Measurements from ENCODE around the gene GTF3C1. TPM values are rescaled to one million over a fixed set of nuclear protein-coding genes. Genes with fewer than 3 reads are reported as not detected.
A peak's percentile ranks its signal among the peaks of the same experiment; 100 is the strongest.
"Not testable (repeated sequence)": the region's sequence is repeated elsewhere in the genome, so short reads cannot be mapped to it uniquely, and the experiment has no call there.

Gene GTF3C1
- total RNA-seq, 4 donors from 2014 or later: 129 to 276 (median 181) TPM

- Histone ChIP-seq H3K4me3 (no peak overlapping the region), H3K4me1 (peaks cover 17% of the 10 kb centered on the region), H3K36me3 (peaks cover 7% of the 10 kb centered on the region), H3K27ac (no peak overlapping the region), H3K27me3 (no peaks in the 10 kb centered on the region), H3K9me3 (no peaks in the 10 kb centered on the region)
- 84% methylated on average over 6 of the region's 6 CpGs for WGBS
- TF ChIP-seq EP300 (IDR thresholded peaks at IDR 0.05) (no peak), POLR2AphosphoS5 (IDR thresholded peaks at IDR 0.05) (no peak), CTCF (IDR thresholded peaks at IDR 0.05) (no peak)
- no peak for DNase-seq (ENCODE audit: low spot score in 2 of 2)
Measured at GRCh38 chr16:27572711-27573110, 23.0 kb upstream of the GTF3C1 start.

- peaks cover 17% of the 10 kb centered on the region for H3K4me1 ChIP-seq
- H3K36me3 ChIP-seq: peaks cover 7% of the 10 kb centered on the region
- no peaks in the 10 kb centered on the region for H3K9me3 ChIP-seq
- H3K27me3 ChIP-seq: no peaks in the 10 kb centered on the region
- TF ChIP-seq POLR2AphosphoS5 (IDR thresholded peaks at IDR 0.05): no peak
- TF ChIP-seq EP300 (IDR thresholded peaks at IDR 0.05): no peak
- TF ChIP-seq CTCF (IDR thresholded peaks at IDR 0.05): no peak
- 73% methylated on average over 8 of the region's 8 CpGs for WGBS
- no peak overlapping the region for H3K4me3 ChIP-seq
- peak overlapping the region; percentile 24 for H3K27ac ChIP-seq
- no peak for DNase-seq (ENCODE audit: low spot score in 2 of 2)
Measured at GRCh38 chr16:27571433-27572326, 22.0 kb upstream of the GTF3C1 start.

- not testable (repeated sequence) for DNase-seq (ENCODE audit: low spot score in 2 of 2)
Measured at GRCh38 chr16:27570986-27571385, 21.3 kb upstream of the GTF3C1 start.

GRCh38 chr16:27568077-27568476 lies 18.4 kb upstream of the GTF3C1 start:
- no peak overlapping the region for H3K4me3 ChIP-seq
- H3K9me3 ChIP-seq: no peaks in the 10 kb centered on the region
- H3K27ac ChIP-seq: no peak overlapping the region
- no peaks in the 10 kb centered on the region for H3K27me3 ChIP-seq
- 87% methylated on average over 4 of the region's 4 CpGs for WGBS
- no peaks in the 10 kb centered on the region for H3K36me3 ChIP-seq
- DNase-seq (ENCODE audit: low spot score in 2 of 2): no peak
- no peak for TF ChIP-seq EP300 (IDR thresholded peaks at IDR 0.05)
- TF ChIP-seq POLR2AphosphoS5 (IDR thresholded peaks at IDR 0.05): no peak
- TF ChIP-seq CTCF (IDR thresholded peaks at IDR 0.05): no peak
- no peak for TF ChIP-seq POLR2A (IDR thresholded peaks at IDR 0.05)
- H3K4me1 ChIP-seq: peaks cover 17% of the 10 kb centered on the region

More at GRCh38 chr16:27570986-27571385, 21.3 kb upstream of the GTF3C1 start:
- H3K9me3 ChIP-seq, H3K36me3 ChIP-seq, H3K27me3 ChIP-seq, H3K27ac ChIP-seq, H3K4me3 ChIP-seq: not testable (repeated sequence)
- peaks cover 17% of the 10 kb centered on the region for H3K4me1 ChIP-seq
- 94% methylated on average over 8 of the region's 8 CpGs for WGBS

GRCh38 chr16:27566417-27566816 lies 16.7 kb upstream of the GTF3C1 start:
- peaks cover under 1% of the 10 kb centered on the region for H3K4me1 ChIP-seq
- no peaks in the 10 kb centered on the region for H3K36me3 ChIP-seq
- H3K27ac ChIP-seq: no peak overlapping the region
- TF ChIP-seq POLR2A (IDR thresholded peaks at IDR 0.05): no peak
- no peak for TF ChIP-seq CTCF (IDR thresholded peaks at IDR 0.05)
- TF ChIP-seq EP300 (IDR thresholded peaks at IDR 0.05): no peak
- no peak for TF ChIP-seq POLR2AphosphoS5 (IDR thresholded peaks at IDR 0.05)
- H3K9me3 ChIP-seq: no peaks in the 10 kb centered on the region
- WGBS: 77% methylated on average over 6 of the region's 6 CpGs
- DNase-seq (ENCODE audit: low spot score in 2 of 2): no peak
- H3K27me3 ChIP-seq: no peaks in the 10 kb centered on the region
- H3K4me3 ChIP-seq: no peak overlapping the region
